ENCODE data around the gene CDH12. TPM values are rescaled to one million over a fixed set of nuclear protein-coding genes. Genes with fewer than 3 reads are reported as not detected.

The CDH12 gene
- total RNA-seq, 1 donor from 2014 or later, result not detected

DNA sequence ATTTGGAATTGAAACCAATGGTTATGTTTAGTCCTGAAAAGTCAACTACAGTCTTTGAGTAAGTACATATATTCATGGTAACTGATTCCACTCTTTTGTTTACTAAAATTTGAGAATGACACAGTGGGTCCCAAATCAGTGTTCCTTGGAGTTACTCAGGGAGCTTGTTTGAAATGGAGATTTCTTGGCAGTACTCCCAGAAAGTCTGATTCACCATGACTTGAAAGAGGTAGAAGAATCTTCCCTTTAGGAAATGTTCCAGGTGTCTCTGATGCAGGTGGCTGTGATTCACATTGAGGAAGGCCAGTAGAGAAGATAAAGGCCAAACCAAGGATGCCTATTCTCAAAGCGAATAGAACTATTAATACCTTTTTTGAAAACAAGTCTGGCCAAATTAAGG lies 1078.3 kb downstream of the CDH12 start:
- no peak for ATAC-seq
- no peak for DNase-seq (ENCODE audit: low spot score)
- intact Hi-C loops (cut with DNase I), result no loop called here

DNA sequence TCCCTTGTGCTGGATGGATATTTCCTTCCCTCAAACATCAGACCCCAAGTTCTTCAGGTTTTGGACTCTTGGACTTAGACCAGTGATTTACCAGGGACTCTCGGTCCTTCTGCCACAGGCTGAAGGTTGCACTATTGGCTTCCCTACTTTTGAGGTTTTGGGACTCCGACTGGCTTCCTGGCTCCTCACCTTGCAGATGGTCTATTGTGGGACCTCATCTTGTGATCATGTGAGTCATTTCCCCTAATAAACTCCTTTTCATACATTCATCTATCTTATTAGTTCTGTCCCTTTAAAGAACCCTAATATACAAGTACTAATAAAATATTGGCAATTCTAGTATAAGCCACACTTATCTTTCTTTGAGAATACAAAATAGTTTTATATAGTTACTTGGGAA lies 1078.9 kb downstream of the CDH12 start:
- ATAC-seq (no peak), DNase-seq (ENCODE audit: low spot score) (no peak)
- intact Hi-C loops (cut with DNase I), result no loop called here

DNA sequence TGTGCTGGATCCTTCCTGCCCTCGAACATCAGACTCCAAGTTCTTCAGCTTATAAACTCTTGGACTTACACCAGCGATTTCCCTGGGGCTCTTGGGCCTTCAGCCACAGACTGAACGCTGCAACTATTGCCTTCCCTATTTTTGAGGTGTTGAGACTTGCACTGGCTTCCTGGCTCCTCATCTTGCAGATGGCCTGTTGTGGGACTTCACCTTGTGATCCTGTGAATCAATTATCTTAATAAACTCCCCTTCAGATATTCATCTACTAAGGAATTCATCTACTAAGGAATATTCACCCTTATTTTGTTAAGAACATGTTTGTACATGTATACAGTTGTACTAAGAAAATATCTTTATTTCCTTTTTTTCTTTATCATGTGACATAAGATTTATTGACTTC lies 1079.7 kb downstream of the CDH12 start:
- DNase-seq (ENCODE audit: low spot score), result no peak
- ATAC-seq, result no peak
- intact Hi-C loops (cut with DNase I), result no loop called here

DNA sequence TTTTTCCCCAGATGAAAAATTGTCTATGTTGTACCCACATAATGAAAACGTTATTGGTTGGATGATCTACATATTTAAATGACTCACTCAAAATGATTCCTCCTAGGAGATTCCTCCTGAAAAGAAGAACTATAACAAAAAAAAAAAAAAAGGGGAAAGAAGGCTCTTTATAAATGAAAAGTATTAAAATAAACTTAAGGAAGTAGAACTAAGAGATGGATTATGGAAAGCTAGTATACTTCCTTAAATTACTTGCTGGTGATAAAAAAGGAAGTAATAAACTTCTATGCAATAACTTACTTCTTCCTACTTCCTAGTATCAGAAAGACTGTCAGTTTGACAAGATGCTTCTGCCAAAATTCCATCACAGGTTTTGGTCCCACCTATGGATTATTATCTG lies 1087.7 kb downstream of the CDH12 start:
- ATAC-seq, result no peak
- intact Hi-C loops (cut with DNase I), result no loop called here
- DNase-seq (ENCODE audit: low spot score), result no peak

DNA sequence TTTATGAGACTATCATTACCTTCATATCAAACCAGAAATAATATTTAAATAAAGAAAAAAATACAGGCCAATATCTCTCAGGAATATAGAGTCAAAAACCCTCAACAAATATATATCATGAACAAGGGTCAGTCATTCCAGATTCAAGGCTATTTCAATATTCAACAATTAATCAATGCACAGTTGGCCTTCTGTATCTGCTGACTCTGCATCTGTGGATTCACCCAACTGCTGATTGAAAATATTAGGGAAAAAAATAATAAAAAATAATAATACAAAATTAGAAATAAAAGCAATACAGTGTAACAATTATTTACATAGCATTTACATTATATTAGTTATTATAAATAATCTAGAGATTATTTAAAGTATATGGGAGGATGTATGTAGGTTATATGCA lies 1114.0 kb downstream of the CDH12 start:
- DNase-seq (ENCODE audit: low spot score) (no peak), ATAC-seq (no peak)
- intact Hi-C loops (cut with DNase I), result no loop called here

DNA sequence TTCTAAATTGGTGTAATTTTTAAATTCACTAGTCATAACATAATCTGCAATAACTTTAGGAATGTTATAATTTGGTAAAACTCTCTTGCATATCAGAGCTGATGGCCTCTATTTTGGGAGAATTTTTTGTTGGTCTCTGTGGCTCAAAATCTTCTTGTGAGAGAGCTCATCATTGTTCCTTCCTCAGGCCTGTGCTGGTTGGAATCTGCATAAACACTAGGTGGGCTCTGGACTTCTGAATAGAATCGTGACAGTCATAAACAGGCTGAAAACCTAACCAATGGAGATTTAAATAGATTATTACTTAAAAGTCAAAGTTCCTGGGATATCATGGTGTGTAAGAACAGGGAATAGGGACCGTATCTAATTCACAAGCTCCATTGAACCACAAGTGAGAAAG lies 1129.6 kb downstream of the CDH12 start:
- intact Hi-C loops (cut with DNase I), result no loop called here
- DNase-seq (ENCODE audit: low spot score), result no peak

DNA sequence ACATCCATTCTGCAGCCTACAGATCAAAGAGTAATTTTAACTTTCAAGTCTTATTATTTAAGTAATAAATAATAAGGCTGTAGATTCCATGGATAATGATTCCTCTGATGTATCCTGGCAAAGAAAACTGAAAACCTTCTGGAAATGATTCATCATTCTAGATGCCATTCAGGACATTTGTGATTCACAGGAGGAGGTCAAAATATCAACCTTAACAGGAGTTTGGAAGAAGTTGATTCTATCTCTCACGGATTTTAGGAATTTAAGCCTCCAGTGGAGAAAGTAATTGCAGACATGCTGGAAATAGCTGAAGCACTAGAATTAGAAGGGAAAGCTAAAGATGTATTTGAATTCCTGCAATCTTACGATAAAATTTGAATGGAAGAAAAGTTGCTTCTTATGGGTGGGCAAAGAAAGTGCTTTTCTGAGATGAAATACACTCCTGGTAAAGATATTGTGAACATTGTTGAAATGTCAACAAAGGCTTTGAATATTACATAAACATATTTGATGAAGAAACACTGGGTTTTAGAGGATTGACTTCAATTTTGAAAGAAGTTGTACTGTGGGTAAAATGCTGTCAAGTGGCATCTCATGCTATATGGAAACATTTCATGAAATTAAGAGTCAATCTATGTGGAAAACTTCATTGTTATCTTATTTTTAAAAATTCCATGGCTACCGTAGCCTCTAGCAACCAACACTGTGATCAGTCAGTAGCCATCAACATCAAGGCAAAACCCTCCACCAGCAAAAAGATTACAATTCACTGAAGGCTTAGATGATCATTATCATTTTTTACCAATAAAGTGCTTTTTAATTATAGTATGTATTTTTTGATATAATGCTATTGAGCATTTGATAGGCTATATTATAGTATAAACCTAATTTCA lies 1141.0 kb downstream of the CDH12 start:
- intact Hi-C loops (cut with DNase I), result no loop called here
- ATAC-seq, result no peak
- DNase-seq (ENCODE audit: low spot score), result no peak

More for the DNA sequence above, 1129.6 kb downstream of the CDH12 start:
- no peak for ATAC-seq

DNA sequence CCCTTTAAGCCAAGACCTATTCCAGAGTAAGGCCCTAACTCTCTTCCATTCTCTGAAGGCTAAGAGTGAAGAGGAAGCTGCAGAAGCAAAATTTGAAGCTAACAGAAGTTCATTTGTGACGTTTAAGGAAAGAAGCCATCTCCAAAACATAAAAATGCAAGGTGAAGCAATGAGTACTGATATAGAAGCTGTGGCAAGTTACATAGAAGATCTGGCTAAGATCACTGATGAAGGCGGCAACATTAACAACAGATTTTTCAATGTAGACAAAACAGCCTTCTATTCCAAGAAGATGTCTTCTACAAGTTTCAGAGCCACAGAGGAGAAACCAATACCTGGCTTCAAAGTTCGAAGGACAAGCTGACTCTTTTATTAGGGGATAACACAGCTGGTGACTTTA lies 1143.4 kb downstream of the CDH12 start:
- intact Hi-C loops (cut with DNase I), result no loop called here
- ATAC-seq, result no peak
- no peak for DNase-seq (ENCODE audit: low spot score)

DNA sequence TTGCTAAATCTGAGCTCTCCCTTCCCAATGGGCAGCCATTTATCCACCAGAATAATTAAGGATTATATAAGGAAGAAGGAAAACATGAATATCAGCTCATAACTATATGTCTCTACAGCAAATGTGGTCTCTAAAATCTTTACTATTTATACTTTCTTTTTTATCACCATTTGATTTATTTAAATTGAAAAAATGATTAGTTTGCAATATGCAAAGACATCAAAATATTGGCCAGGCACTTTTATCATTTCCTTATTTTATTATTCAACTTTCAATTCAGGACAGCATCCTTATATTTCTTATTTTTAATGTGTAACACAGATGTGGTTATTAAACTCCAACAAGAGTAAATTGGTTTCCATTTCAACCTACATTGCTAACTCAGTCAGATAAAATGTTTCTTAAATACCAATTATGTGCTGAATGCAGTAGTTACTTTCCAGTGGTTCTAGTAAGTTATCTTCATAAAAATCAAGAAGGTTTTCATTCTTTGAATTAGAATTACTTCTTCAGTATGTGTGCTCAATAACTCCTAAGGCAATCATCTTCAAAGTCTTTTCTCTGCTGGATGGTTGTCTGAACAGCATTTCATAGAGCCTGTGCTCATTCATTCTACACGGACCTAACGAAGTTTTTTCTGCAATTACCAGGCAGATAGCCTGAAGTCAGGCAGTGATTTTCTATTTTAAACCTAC lies 1148.0 kb downstream of the CDH12 start:
- ATAC-seq (no peak), DNase-seq (ENCODE audit: low spot score) (no peak)
- intact Hi-C loops (cut with DNase I), result no loop called here

DNA sequence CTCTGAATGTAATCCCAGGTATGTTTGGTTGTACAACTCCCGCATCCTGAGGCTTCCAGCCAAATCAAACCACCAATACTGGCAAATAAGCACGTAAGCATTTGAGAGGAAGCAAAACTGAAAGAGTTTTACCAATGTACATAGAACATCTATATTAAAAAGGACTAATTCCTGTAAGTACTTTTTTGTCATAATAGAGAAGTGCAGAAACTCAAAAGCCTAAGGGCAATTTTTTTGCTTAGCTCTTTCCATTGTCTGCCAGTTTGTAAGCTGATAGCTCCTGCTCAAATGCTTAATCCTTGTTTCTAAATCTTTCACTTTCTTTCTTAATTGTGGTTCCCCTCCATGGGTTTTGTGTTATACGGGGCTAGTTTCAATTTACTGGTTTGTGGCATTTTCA lies 1151.8 kb downstream of the CDH12 start:
- DNase-seq (ENCODE audit: low spot score) (no peak), ATAC-seq (no peak)
- intact Hi-C loops (cut with DNase I), result no loop called here
